ENCODE results near the gene TTBK1. TPM values are rescaled to one million over a fixed set of nuclear protein-coding genes. Genes with fewer than 3 reads are reported as not detected.

TTBK1 gene
- total RNA-seq, 2 experiments from 2014 or later, result 0.30 to 0.40 TPM

Other genes with a start within 250 kb of the TTBK1 start
- 100 to 1,000 TPM in 1 of 2 experiments, 10 to 100 TPM in 1; 93.4 to 129 TPM for gene MEA1, start 229.5 kb upstream of the TTBK1 start, total RNA-seq
- gene KLHDC3, start 229.2 kb upstream of the TTBK1 start, total RNA-seq, result 10 to 100 TPM; 58.3 to 65.2 TPM
- 10 to 100 TPM; 45.8 to 48.1 TPM for gene RRP36, start 221.9 kb upstream of the TTBK1 start, total RNA-seq
- gene CUL7, start 189.6 kb upstream of the TTBK1 start, total RNA-seq, result 10 to 100 TPM; 16.3 to 18.0 TPM
- gene MRPL2, start 184.0 kb upstream of the TTBK1 start, total RNA-seq, result 100 to 1,000 TPM in 1 of 2 experiments, 10 to 100 TPM in 1; 93.9 to 110 TPM
- gene KLC4, start 183.8 kb upstream of the TTBK1 start, total RNA-seq, result 10 to 100 TPM in 1 of 2 experiments, 1 to 10 TPM in 1; 10.0 to 10.1 TPM
- 1 to 10 TPM; 4.1 to 4.6 TPM for gene PTK7, start 167.2 kb upstream of the TTBK1 start, total RNA-seq
- 10 to 100 TPM; 37.6 to 38.5 TPM for gene SRF, start 72.2 kb upstream of the TTBK1 start, total RNA-seq
- gene CUL9, start 61.3 kb upstream of the TTBK1 start, total RNA-seq, result 10 to 100 TPM; 34.0 to 35.1 TPM
- gene DNPH1, start 14.0 kb upstream of the TTBK1 start, total RNA-seq, result 10 to 100 TPM; 58.5 to 80.3 TPM
- gene SLC22A7, start 54.8 kb downstream of the TTBK1 start, total RNA-seq, result not detected
- gene CRIP3, start 65.3 kb downstream of the TTBK1 start, total RNA-seq, result 1 to 10 TPM; 1.6 to 1.8 TPM
- gene ZNF318, start 126.2 kb downstream of the TTBK1 start, total RNA-seq, result 10 to 100 TPM; 11.2 to 12.9 TPM
- 10 to 100 TPM; 27.8 to 29.0 TPM for gene ABCC10, start 184.1 kb downstream of the TTBK1 start, total RNA-seq
- 1 to 10 TPM; 1.9 to 2.0 TPM for gene DLK2, start 212.1 kb downstream of the TTBK1 start, total RNA-seq
- gene TJAP1, start 234.1 kb downstream of the TTBK1 start, total RNA-seq, result 10 to 100 TPM; 35.6 to 37.2 TPM

Measured in activated CD4-positive, alpha-beta T cell treated with anti-CD3 and anti-CD28 coated beads for 36 hours (primary cell).